GM23248 (cell line): ENCODE results near the gene CLCN3.

ENCODE experiments used
- EZH2 ChIP-seq: fragments of 200-600 bp; sonication (generic); IDR thresholded peaks from 2 replicates; pipeline ENCODE4 v1.6.1; 2018; ENCODE audit warnings: antibody characterized with exemption, mild to moderate bottlenecking; ENCODE audit not compliant: insufficient read depth, poor library complexity, severe bottlenecking
- EZH2phosphoT487 ChIP-seq: fragments of 200-600 bp; sonication (generic); IDR thresholded peaks from 2 replicates; pipeline ENCODE4 v1.6.1; 2018; ENCODE audit warnings: antibody characterized with exemption, moderate library complexity, mild to moderate bottlenecking, low read depth; ENCODE audit not compliant: insufficient read depth

- no peak for TF ChIP-seq EZH2
- no peak for TF ChIP-seq EZH2phosphoT487
Observed at GRCh38 chr4:169618286-169618685, 2.1 kb upstream of the CLCN3 start.
